ENCODE results near the gene ZDHHC6.

DNA sequence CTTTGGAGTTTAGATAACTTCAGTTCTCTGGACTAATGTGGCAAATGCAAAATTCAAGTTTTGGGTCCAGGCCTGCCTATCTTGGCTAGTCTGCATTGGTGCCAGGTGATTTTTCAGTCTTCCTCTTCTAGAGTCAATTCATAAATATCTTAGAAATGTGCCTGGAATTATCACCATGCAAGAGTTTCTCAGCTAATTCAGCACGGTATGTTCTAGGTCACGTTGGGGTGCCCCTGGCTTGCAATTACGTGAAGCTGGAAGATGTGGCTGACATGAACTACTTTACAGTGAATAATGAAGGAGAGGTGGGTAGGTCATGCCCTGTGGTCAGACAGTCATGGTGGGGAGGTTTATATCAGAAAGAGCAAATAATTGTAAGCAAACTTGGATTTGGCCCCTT lies 25.0 kb downstream of the ZDHHC6 start:
- TF ChIP-seq, protein P1, sequence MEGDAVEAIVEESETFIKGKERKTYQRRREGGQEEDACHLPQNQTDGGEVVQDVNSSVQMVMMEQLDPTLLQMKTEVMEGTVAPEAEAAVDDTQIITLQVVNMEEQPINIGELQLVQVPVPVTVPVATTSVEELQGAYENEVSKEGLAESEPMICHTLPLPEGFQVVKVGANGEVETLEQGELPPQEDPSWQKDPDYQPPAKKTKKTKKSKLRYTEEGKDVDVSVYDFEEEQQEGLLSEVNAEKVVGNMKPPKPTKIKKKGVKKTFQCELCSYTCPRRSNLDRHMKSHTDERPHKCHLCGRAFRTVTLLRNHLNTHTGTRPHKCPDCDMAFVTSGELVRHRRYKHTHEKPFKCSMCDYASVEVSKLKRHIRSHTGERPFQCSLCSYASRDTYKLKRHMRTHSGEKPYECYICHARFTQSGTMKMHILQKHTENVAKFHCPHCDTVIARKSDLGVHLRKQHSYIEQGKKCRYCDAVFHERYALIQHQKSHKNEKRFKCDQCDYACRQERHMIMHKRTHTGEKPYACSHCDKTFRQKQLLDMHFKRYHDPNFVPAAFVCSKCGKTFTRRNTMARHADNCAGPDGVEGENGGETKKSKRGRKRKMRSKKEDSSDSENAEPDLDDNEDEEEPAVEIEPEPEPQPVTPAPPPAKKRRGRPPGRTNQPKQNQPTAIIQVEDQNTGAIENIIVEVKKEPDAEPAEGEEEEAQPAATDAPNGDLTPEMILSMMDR (IDR thresholded peaks at IDR 0.05) = no peak
- TF ChIP-seq ESRRA (IDR thresholded peaks at IDR 0.05; ENCODE audit: borderline replicate concordance, low read length) = no peak
- TF ChIP-seq RARB (CRISPR knock-in tag; IDR thresholded peaks at IDR 0.05) = no peak
- no peak for TF ChIP-seq MAZ (IDR thresholded peaks at IDR 0.05; ENCODE audit: borderline replicate concordance, low read depth, low read length)
- no peak for TF ChIP-seq RFX5 (IDR thresholded peaks at IDR 0.05)
- TF ChIP-seq FOSB (CRISPR knock-in tag; IDR thresholded peaks at IDR 0.05) = no peak
- TF ChIP-seq, protein P2, sequence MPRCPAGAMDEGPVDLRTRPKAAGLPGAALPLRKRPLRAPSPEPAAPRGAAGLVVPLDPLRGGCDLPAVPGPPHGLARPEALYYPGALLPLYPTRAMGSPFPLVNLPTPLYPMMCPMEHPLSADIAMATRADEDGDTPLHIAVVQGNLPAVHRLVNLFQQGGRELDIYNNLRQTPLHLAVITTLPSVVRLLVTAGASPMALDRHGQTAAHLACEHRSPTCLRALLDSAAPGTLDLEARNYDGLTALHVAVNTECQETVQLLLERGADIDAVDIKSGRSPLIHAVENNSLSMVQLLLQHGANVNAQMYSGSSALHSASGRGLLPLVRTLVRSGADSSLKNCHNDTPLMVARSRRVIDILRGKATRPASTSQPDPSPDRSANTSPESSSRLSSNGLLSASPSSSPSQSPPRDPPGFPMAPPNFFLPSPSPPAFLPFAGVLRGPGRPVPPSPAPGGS (IDR thresholded peaks at IDR 0.05) = no peak
- no peak for TF ChIP-seq RAD21 (conservative IDR thresholded peaks at IDR 0.05 in 1 of 2, IDR thresholded peaks at IDR 0.05 in 1 of 2)
- TF ChIP-seq EP300 (IDR thresholded peaks at IDR 0.05) = no peak
- no peak for TF ChIP-seq ZC3H11A (IDR thresholded peaks at IDR 0.05)
- no peak for TF ChIP-seq CBX2 (IDR thresholded peaks at IDR 0.05; ENCODE audit: borderline replicate concordance, low read depth)
- TF ChIP-seq KDM5A (IDR thresholded peaks at IDR 0.05) = no peak
- no peak for TF ChIP-seq SMC3 (IDR thresholded peaks at IDR 0.05)
- TF ChIP-seq, protein P3, sequence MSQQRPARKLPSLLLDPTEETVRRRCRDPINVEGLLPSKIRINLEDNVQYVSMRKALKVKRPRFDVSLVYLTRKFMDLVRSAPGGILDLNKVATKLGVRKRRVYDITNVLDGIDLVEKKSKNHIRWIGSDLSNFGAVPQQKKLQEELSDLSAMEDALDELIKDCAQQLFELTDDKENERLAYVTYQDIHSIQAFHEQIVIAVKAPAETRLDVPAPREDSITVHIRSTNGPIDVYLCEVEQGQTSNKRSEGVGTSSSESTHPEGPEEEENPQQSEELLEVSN (IDR thresholded peaks at IDR 0.05; ENCODE audit: borderline replicate concordance, low read depth) = no peak
